Mesenteric fat pad (tissue), 1 donor: Measurements from ENCODE around the gene TNPO3. TPM values are rescaled to one million over a fixed set of nuclear protein-coding genes. Genes with fewer than 3 reads are reported as not detected.
"Not testable (repeated sequence)": the region's sequence is repeated elsewhere in the genome, so short reads cannot be mapped to it uniquely, and the experiment has no call there.

Experiments used
- DNase-seq: peaks from one replicate; pipeline ENCODE4 v3.0.0-alpha.2; 2020; ENCODE audit warnings: low spot score
- total RNA-seq: library from RNA; stranded (reverse); fragmentation: NEBNext Ultra II Directional; extraction: Animal tissue kit (Norgen Biotek cat#: 25700); gene quantifications from one replicate; pipeline ENCODE4 v1.2.1, GENCODE V29; 2021
- donor health status: DM: yes; HTN: yes; CAD: no.

Gene TNPO3
- total RNA-seq, 1 donor from 2014 or later = 34.7 TPM

GRCh38 chr7:128963327-128963757 lies 91.6 kb downstream of the TNPO3 start:
- no peak for DNase-seq

GRCh38 chr7:128962899-128963298 lies 92.0 kb downstream of the TNPO3 start:
- no peak for DNase-seq

GRCh38 chr7:128961030-128961659 lies 93.8 kb downstream of the TNPO3 start:
- DNase-seq = no peak

- no peak for DNase-seq
These were observed 95.6 kb downstream of the TNPO3 start for GRCh38 chr7:128959296-128959695.

GRCh38 chr7:128955981-128956380 lies 98.9 kb downstream of the TNPO3 start:
- no peak for DNase-seq

GRCh38 chr7:128954830-128955802 lies 99.8 kb downstream of the TNPO3 start:
- no peak for DNase-seq

- no peak for DNase-seq
These were observed 100.8 kb downstream of the TNPO3 start for GRCh38 chr7:128954150-128954549.

GRCh38 chr7:128951296-128951695 lies 103.6 kb downstream of the TNPO3 start:
- DNase-seq = no peak

- no peak for DNase-seq
These were observed 105.7 kb downstream of the TNPO3 start for GRCh38 chr7:128948976-128949760.

GRCh38 chr7:128948312-128948973 lies 106.5 kb downstream of the TNPO3 start:
- DNase-seq = no peak

- DNase-seq = no peak
These were observed 107.1 kb downstream of the TNPO3 start for GRCh38 chr7:128947854-128948253.

- no peak for DNase-seq
These were observed 107.7 kb downstream of the TNPO3 start for GRCh38 chr7:128946936-128947830.

- no peak for DNase-seq
These were observed 109.1 kb downstream of the TNPO3 start for GRCh38 chr7:128945668-128946366.

- DNase-seq = no peak
These were observed 110.2 kb downstream of the TNPO3 start for GRCh38 chr7:128944487-128945236.

- not testable (repeated sequence) for DNase-seq
These were observed 111.7 kb downstream of the TNPO3 start for GRCh38 chr7:128943251-128943650.

- DNase-seq = no peak
These were observed 112.9 kb downstream of the TNPO3 start for GRCh38 chr7:128941946-128942526.

- no peak for DNase-seq
These were observed 113.5 kb downstream of the TNPO3 start for GRCh38 chr7:128941323-128941890.
